ENCODE data around the gene MYRF.

MYRF gene

GRCh38 chr11:61752117-61752924, at the start of gene MYRF:
TSS of gene MYRF (plus strand) at chr11:61752636. CDS start at chr11:61752745, 109 bp downstream.
- peak; percentile 16 for DNase-seq

- DNase-seq, result no peak
Observed at GRCh38 chr11:61702701-61703312, 49.6 kb upstream of the MYRF start.

- DNase-seq, result no peak
Observed at GRCh38 chr11:61704838-61705237, 47.6 kb upstream of the MYRF start.

GRCh38 chr11:61706452-61707400, 45.7 kb upstream of the MYRF start:
- DNase-seq, result no peak

DNA sequence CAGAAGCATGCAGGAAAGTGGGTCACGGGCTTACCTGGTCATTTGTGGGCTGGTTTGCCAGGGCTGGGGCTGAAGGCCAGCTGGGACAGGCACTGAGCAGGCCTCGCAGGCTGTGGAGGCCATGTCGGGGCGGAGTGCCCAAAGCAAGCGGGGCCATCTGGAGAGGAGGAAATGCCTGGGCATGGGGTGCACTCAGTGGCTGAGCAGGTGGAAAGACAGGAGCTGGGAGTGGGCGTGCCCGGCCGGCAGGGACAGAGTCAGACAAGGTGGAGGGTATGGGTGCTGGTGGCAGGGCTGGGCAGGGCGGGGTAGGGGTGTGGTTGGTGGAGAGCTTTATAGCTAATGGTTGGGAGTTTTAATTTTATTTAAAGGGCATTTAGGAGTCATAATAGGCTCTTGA, 44.9 kb upstream of the MYRF start:
- DNase-seq, result no peak

DNA sequence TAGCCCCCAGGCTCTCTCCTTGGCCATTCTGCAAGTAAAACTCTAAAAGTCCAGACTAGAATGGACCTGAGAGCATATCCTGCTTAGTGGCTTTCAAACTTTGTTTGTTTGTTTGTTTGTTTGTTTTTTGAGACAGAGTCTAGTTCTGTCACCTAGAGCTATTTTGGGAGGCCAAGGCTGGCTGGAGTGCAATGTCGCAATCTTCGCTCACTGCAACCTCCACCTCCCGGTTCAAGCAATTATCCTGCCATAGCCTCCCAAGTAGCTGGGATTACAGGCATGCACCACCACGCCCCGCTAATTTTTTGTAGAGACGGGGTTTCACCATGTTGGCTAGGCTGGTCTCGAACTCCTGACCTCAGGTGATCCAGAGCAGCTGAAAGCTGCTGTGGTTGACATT, 43.3 kb upstream of the MYRF start:
- DNase-seq, result no peak

DNA sequence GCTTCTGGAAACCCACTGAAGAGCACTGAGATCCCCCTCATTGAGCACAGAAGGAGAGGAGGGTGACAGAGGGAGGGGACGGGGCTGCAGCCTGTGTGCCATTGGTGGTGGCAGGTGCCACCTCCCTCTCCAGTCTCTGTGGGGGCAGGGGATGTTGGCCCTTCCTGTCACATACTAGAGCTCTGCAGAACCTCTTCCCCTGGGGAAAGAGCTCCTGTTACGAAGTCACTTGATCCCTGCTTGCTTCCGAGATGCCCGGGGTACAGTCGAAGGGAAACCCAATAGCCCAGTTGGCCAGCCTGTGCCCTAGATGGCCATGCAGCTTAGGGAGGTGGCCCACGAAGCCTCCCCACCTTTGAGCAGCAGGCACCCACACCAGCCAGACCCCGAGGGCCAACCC, 42.9 kb upstream of the MYRF start:
- no peak for DNase-seq

- DNase-seq, result no peak
Observed at GRCh38 chr11:61710019-61710418, 42.4 kb upstream of the MYRF start.

GRCh38 chr11:61711037-61711436, 41.4 kb upstream of the MYRF start:
- no peak for DNase-seq

- no peak for DNase-seq
Observed at GRCh38 chr11:61711498-61711897, 40.9 kb upstream of the MYRF start.

DNA sequence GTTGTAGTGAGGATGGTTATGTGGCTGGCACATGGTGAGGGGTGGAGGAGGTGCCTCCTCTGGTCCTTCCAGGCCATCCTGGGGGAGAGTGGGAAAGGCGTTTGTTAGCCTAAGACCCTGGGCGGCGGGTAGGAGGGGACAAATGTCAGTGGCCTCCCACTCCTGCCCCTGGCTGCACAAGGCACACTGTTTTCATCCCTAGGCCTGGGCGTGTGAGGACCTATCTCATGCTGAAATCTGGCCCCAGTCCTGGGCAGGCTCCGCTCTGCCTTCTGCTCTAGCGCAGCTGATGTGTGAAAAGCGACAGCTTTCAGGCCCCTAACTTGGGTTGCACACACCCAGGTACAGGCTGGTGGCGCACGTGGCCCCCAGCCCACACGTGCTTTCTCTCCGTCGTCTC, 40.1 kb upstream of the MYRF start:
- DNase-seq, result no peak

DNA sequence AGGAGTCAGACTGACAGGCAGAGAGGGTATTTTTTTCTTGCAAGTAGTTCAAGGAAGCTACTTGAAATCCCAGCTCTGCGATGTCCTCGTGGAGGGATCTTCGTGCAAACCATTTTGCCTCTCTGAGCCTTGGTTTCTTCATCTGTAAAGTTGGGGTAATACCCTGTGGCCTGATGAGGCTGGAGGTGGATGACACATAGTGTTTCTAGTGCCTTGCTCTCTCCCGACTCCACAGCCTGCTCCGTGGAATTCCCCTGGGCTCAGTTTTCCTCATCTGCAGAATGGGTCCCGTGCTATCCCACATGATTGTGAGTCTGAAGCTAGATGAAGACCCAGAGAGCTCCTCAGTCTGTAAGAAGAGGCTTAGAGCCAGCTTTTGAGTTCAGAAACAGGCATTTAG, 39.6 kb upstream of the MYRF start:
- DNase-seq, result no peak

DNA sequence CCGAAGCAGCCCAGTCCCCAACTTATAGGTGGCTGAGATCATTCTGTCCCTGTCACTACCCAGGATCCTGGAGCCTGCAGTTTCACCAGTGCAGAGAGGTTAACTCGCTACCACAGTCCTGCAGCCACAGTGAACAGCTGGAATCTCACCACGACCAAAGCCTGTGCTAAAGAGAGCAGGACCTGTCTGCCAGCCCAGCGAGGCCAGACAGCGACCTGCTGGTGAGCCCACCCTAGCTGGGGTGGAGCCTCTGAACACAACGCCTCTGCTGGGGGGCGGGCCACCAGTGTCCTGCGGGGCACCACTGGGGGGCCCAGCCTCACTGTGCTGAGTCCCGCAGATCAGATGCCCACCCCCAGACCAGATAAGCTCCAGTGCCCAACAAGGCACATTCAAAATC, 39.0 kb upstream of the MYRF start:
- no peak for DNase-seq

DNA sequence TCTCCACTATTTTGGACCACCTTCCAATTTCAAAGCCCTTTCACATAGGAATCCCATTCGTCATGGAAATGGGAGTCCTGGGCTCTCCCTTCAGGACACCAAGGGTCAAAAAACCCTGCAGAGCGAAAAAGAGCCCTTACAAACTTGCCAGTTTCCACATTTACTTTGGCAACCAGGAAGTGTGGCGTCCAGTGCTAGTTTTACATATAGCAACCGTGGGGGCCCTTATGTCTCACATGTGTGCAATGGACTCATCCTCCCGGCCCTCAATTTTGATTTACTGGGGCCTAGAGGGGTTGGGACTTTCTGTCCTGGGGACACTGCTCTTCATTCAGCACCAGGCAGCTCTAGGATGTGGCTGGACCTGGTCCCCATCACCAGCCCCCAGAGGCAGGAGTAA, 38.5 kb upstream of the MYRF start:
- no peak for DNase-seq

DNA sequence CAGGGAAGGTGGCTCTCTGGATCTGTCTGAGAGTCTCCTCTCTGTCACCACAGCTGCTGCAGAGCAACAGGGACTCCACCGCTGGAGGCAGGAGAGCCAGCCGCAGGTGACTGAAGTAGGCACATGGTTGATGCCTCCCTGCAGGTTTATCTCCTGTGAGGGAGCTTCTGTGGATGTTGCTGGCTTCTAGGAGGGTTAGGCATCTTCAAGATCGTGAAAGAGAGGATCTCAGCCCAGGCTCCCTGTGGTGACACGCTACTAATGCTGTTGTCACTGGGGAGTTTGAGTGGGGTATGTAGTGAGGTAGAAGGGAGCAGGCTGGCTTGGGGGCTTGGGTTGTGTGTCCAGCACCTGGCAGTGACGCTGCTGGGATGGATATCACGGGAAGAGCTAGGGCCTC, 38.1 kb upstream of the MYRF start:
- no peak for DNase-seq

DNA sequence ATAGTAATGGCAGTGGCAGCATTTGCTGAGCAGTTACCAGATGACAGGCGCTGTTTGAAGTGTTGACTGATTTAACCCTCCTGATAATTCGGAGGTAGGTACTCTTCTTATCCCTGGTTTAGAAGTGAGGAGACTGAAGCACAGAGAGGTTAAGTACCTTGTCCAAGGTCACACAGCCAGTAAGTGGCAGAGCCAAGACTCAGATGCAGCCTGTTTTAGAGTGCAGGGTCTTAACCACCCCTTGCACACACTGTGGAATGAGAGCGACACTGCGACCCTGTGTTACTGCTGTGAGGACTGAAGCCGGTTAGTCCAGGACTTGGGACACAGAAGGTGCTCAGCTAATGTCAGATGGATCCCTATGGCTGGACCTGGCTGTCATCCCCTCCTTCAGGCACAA, 37.5 kb upstream of the MYRF start:
- DNase-seq, result no peak

DNA sequence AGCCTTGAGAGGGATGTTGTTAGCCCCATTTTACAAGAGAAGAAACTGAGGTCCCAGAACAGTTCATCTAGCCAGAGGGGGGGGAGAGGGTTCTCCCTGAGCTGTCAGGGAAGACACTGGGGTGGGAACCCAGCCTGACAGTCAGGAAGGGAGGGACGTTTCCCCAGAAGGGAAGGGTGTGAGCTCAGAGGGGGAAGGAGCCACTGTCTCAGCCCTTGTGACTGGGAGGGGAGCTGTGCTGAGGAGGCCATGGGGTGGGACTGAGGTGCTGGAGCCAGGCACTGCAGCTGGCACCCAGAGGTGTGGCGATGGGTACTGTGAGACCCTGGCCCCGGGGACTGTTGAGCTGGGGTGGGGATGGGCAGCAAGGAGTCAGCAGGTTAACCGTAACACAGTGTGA, 36.6 kb upstream of the MYRF start:
- DNase-seq, result no peak

DNA sequence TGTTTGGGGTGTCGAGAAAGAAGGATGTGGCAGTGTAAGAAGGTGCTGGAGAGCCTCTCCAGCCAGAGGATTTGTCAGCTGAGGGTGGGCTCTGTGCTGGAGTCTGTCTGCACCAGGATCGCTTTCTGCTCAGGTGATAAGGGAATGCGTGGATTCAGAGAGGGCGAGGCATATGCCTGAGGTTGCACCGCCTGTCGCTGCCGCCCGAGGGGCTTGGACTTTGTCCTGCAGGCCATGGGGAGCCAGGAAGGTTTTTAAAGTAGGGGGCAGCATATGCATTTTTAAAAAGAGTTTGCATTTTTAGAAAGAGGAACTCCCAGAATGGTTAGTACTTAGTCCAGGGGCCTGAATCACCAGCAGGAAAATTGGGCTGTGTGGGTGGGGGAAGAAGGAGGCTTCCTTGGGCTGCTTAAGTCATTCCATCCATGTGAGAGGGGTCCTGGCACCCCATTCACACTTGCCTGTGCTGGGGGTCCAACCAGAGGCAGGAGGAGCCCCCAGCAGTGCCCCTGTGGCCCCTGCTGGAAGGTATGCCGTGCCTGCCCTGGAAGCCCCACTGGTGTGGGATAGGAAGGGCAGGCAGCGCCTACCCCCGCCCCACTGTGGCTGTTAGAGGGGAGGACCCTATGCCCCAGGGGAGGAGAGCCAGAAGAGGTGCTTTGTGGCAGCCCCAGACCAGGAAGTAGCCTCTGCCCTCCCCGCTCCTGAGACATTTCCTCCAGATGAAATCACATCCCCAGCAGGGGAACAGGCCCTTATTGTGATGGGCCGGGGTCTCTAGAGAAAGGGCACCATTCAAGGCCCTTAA, 35.8 kb upstream of the MYRF start:
- DNase-seq, result no peak

DNA sequence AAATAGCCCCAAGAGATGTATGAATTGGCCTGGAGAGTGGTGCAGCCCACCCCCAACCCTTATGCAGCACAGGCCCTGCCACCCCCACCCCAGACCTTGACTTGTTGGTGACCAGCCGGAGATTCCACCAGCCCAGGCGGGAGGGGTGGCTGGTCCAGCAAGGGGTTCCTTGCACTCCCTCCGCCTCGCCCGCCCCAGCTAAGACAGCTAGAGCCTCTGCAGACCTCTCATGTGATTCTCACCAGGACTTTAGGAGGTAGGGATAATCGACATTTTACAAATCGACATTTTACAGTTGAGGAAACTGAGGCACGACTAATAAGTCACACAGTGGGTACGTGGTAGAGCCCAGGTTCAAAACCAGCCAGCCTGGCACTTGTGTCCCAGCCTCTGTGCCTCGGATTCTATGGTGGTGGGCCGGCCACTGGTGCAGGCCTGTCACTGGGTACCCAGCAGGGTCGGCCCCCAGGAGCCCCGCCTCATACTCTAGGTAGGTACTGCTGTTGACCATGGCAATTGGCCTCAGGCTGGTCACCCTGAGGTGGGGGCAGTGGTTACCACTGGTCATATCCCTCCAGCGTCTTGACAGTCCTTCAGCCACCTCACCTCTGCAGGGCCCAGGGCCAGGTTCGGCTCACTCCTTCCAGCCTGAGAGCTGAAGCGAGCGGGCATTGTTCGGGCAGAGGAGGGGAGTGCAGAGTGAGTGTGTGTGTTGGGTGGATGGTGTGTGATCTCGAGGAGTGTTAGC, 35.0 kb upstream of the MYRF start:
- no peak for DNase-seq

DNA sequence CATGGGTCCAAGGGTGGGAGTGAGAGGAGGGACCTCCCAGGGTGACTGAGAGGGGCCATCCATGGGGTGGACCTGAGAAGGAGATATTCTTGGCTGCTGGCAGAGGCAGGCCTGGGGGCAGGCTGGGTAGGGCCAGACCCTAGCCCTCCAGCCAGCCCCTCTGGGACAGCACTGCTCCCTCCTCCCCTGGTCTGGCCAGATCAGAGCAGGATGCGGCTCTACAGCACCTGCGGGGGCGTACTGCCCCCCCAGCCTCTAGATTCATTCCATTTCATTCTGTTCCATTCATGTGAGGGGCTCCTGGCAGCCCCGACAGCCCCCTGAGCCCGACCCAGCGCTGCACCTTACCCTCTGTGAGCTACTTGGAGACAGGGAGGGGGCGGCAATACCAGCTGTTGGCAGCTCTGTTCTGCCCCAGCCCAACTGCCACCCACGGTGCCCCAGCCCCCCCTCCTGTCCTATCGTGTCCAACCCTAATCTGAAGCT, 34.3 kb upstream of the MYRF start:
- no peak for DNase-seq

DNA sequence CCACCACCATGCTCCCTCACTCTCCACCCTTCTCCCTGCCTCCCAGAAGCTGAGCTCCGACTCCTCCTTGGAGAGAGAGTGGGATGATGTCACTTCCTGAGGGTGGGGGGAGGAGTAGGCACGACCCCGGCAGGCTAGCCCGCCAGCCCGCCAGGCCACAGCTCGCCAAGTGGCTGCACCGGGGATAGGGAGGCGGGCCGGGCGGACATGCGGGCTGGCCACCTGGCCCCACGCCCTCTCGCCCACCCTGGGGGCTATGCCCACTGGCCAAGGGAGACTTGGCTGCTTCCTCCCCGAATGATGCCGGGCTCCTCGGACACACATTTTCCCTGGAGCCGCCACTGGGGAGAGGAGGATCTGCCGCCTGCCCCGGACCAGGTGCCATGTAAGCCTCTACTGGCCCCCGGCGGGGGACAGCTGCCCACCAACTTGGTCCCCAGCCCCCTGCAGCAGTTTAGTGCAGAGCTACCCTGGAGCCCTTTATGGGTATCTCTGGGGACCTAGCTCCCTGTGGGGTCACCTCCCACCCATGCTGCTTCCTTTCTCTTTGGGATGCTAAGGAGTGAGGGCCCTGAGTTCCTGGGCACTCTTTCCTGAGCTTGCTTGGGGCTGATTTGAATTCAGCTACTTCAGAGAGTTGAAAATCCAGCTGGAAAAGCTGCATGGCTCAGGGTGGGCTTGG, 33.7 kb upstream of the MYRF start:
- no peak for DNase-seq

Measured in NCI-H1105 treated with DMSO at 0.1 percent for 48 hours (cell line).